Naive thymus-derived CD4-positive, alpha-beta T cell (primary cell): ENCODE data around the gene LIMS4. TPM values are rescaled to one million over a fixed set of nuclear protein-coding genes. Genes with fewer than 3 reads are reported as not detected.
"Not testable (repeated sequence)": the region's sequence is repeated elsewhere in the genome, so short reads cannot be mapped to it uniquely, and the experiment has no call there.

Source experiments
- ATAC-seq: fragments of 150-1000 bp; cut with Tn5 transposase; 2 replicates; pipeline ENCODE4 v1.10.0; 2021; ENCODE audit warnings: mild to moderate bottlenecking, moderate library complexity
- CTCF ChIA-PET: fragments of 350-600 bp; sonication (Branson Sonifier 250); formaldehyde crosslinking; loops from one replicate; lab custom pipeline; 2021; ENCODE audit warnings: antibody characterized with exemption; lab: Charles Lee
- POLR2A ChIA-PET: fragments of 350-600 bp; sonication (Branson Sonifier 250); formaldehyde crosslinking; loops from one replicate; lab custom pipeline; 2021; ENCODE audit warnings: antibody characterized with exemption, inconsistent platforms; lab: Charles Lee
- DNase-seq, 9 donors: peaks; one replicate each; pipeline versions ENCODE4 v3.0.0 to v3.0.0-alpha.2; 2020 to 2022; ENCODE audit warnings: mixed read lengths in 1 of 9
- H3K27ac ChIP-seq: one replicate; pipeline ENCODE4 v1.7.0; 2013; ENCODE audit warnings: mild to moderate bottlenecking, low read depth, low read length, moderate library complexity
- H3K27me3 ChIP-seq, 2 donors: one replicate each; pipeline ENCODE4 v1.7.0; 2013; ENCODE audit warnings: low read length in 2 of 2, mild to moderate bottlenecking in 2 of 2, moderate library complexity in 2 of 2; ENCODE audit not compliant: control insufficient read depth in 2 of 2, insufficient read depth in 2 of 2
- H3K36me3 ChIP-seq, 3 experiments: 1 replicate in 2 of 3; 2 replicates in 1 of 3; pipeline ENCODE4 v1.7.0; 2013; ENCODE audit warnings: low read length in 3 of 3, mild to moderate bottlenecking in 3 of 3, moderate library complexity in 1 of 3; ENCODE audit not compliant: insufficient read depth in 3 of 3, control insufficient read depth in 2 of 3
- H3K4me1 ChIP-seq, 2 donors: one replicate each; pipeline ENCODE4 v1.7.0; 2013; ENCODE audit warnings: low read length in 2 of 2, mild to moderate bottlenecking in 2 of 2, moderate library complexity in 1 of 2; ENCODE audit not compliant: control insufficient read depth in 2 of 2, insufficient read depth in 2 of 2
- H3K4me3 ChIP-seq: 2 replicates; pipeline ENCODE4 v1.7.0; 2013; ENCODE audit warnings: mild to moderate bottlenecking, low read length
- H3K9me3 ChIP-seq, 3 experiments: 1 replicate in 2 of 3; 2 replicates in 1 of 3; pipeline ENCODE4 v1.7.0; 2013; ENCODE audit warnings: low read length in 3 of 3; ENCODE audit not compliant: control insufficient read depth in 2 of 3
- H3K27ac Mint-ChIP-seq, 9 donors: one replicate each; pipeline ENCODE4 v1.8.0; 2020 to 2022; ENCODE audit warnings: mixed read lengths in 9 of 9, mild to moderate bottlenecking in 8 of 9, moderate library complexity in 5 of 9, inconsistent platforms in 2 of 9
- H3K27me3 Mint-ChIP-seq, 5 donors: one replicate each; pipeline ENCODE4 v1.8.0; 2021 to 2022; ENCODE audit warnings: mixed read lengths in 5 of 5, mild to moderate bottlenecking in 1 of 5
- H3K36me3 Mint-ChIP-seq, 5 donors: one replicate each; pipeline ENCODE4 v1.8.0; 2020 to 2022; ENCODE audit warnings: mixed read lengths in 5 of 5, mild to moderate bottlenecking in 3 of 5, inconsistent platforms in 1 of 5
- H3K4me1 Mint-ChIP-seq, 7 donors: one replicate each; pipeline ENCODE4 v1.8.0; 2020 to 2022; ENCODE audit warnings: mixed read lengths in 7 of 7, mild to moderate bottlenecking in 3 of 7, inconsistent platforms in 1 of 7
- H3K4me3 Mint-ChIP-seq, 10 donors: one replicate each; pipeline ENCODE4 v1.8.0; 2020 to 2022; ENCODE audit warnings: mild to moderate bottlenecking in 10 of 10, mixed read lengths in 10 of 10, moderate library complexity in 6 of 10, inconsistent platforms in 2 of 10
- H3K9me3 Mint-ChIP-seq, 11 donors: one replicate each; pipeline ENCODE4 v1.8.0; 2020 to 2022; ENCODE audit warnings: mixed read lengths in 11 of 11, mild to moderate bottlenecking in 4 of 11, inconsistent platforms in 1 of 11, moderate library complexity in 1 of 11
- intact Hi-C, 2 donors: fragments of 100-400 bp; cut with micrococcal nuclease; formaldehyde crosslinking; loops; one replicate each; pipeline ENCODE4 v1.15.1; 2023
- polyA plus RNA-seq, 2 donors: library from polyadenylated mRNA; unstranded; fragments of 300-500 nt; fragmentation: Illumina TruSeq; gene quantifications; one replicate each; pipeline ENCODE4 v1.2.3, GENCODE V29; 2021
- total RNA-seq, 6 experiments: library from RNA in 5 of 6; stranded (reverse) in 5 of 6; gene quantifications; 1 replicate in 5 of 6; 2 replicates in 1 of 6; pipeline ENCODE4 v1.2.3 and lab custom pipeline; 2021 to 2026

LIMS4 gene
- total and polyA plus RNA-seq, 7 experiments from 2014 or later: 0.19 to 2.6 (median 1.1) TPM

- H3K27me3 ChIP-seq, POLR2A ChIA-PET, H3K4me3 Mint-ChIP-seq, H3K4me3 ChIP-seq, ATAC-seq, H3K9me3 Mint-ChIP-seq, H3K9me3 ChIP-seq, H3K27ac Mint-ChIP-seq, H3K27ac ChIP-seq, intact Hi-C loops, H3K36me3 Mint-ChIP-seq, H3K27me3 Mint-ChIP-seq, CTCF ChIA-PET, H3K4me1 ChIP-seq, DNase-seq, H3K36me3 ChIP-seq, H3K4me1 Mint-ChIP-seq: not testable (repeated sequence)
Measured at GRCh38 chr2:110399378-110399777, 73.2 kb downstream of the LIMS4 start.

- intact Hi-C loops, H3K4me1 ChIP-seq, DNase-seq, H3K9me3 ChIP-seq, CTCF ChIA-PET, H3K27ac ChIP-seq, H3K36me3 Mint-ChIP-seq, H3K27me3 Mint-ChIP-seq, H3K36me3 ChIP-seq, H3K9me3 Mint-ChIP-seq, ATAC-seq, POLR2A ChIA-PET, H3K4me1 Mint-ChIP-seq, H3K27ac Mint-ChIP-seq, H3K27me3 ChIP-seq, H3K4me3 ChIP-seq, H3K4me3 Mint-ChIP-seq: not testable (repeated sequence)
Measured at GRCh38 chr2:110395990-110396389, 76.6 kb downstream of the LIMS4 start.

Other genes with a start within 250 kb of the LIMS4 start
- 100 to 1,000 TPM in 2 of 5 experiments, 10 to 100 TPM in 2, 1 to 10 TPM in 1; 2.2 to 152 (median 44.7) TPM for gene RGPD6, start 104.4 kb upstream of the LIMS4 start, total RNA-seq
- gene RGPD6, start 104.4 kb upstream of the LIMS4 start, polyA plus RNA-seq: 1 to 10 TPM; 1.8 to 5.3 TPM
- 10 to 100 TPM in 1 of 5 experiments, 1 to 10 TPM in 4; 2.3 to 73.7 (median 2.6) TPM for gene BUB1, start 205.2 kb upstream of the LIMS4 start, total RNA-seq
- gene BUB1, start 205.2 kb upstream of the LIMS4 start, polyA plus RNA-seq: 1 to 10 TPM; 1.1 to 1.4 TPM